ENCODE results near the gene SERPINA4.

GRCh38 chr14:94517641-94518257 is 43.5 kb upstream of the SERPINA4 start:
- TF ChIP-seq POLR2AphosphoS5 (IDR thresholded peaks at IDR 0.05; ENCODE audit: low read depth, low read length) (no peak), SIN3A (IDR thresholded peaks at IDR 0.05; ENCODE audit: borderline replicate concordance, insufficient read depth, low read length) (no peak), TAF1 (IDR thresholded peaks at IDR 0.05; ENCODE audit: borderline replicate concordance, insufficient read depth, low read length) (no peak)

Data from PFSK-1 (cell line).